GM19328 (cell line): ENCODE data around the gene MINDY3.
"Not testable (repeated sequence)": the region's sequence is repeated elsewhere in the genome, so short reads cannot be mapped to it uniquely, and the experiment has no call there.

ENCODE experiments used
- ATAC-seq: cut with Tn5 transposase; IDR thresholded peaks from one replicate; pipeline ENCODE4 v1.9.1; 2021; ENCODE audit warnings: mild to moderate bottlenecking, moderate library complexity; ENCODE audit not compliant: unreplicated experiment

Gene MINDY3

GRCh38 chr10:15859906-15860691, at the start of gene MINDY3:
Gene MINDY3 (minus strand): TSS chr10:15860507. CDS start chr10:15860299, 208 bp downstream.
- peak; percentile 95 for ATAC-seq

- ATAC-seq = no peak
Measured at GRCh38 chr10:15901889-15902288, 41.6 kb upstream of the MINDY3 start.

GRCh38 chr10:15898046-15898445, 37.7 kb upstream of the MINDY3 start:
- ATAC-seq = no peak

- no peak for ATAC-seq
Measured at GRCh38 chr10:15897287-15897686, 37.0 kb upstream of the MINDY3 start.

- no peak for ATAC-seq
Measured at GRCh38 chr10:15896654-15897053, 36.3 kb upstream of the MINDY3 start.

- no peak for ATAC-seq
Measured at GRCh38 chr10:15884447-15884846, 24.1 kb upstream of the MINDY3 start.

GRCh38 chr10:15881542-15881941, 21.2 kb upstream of the MINDY3 start:
- ATAC-seq = no peak

- no peak for ATAC-seq
Measured at GRCh38 chr10:15879663-15880062, 19.4 kb upstream of the MINDY3 start.

GRCh38 chr10:15879058-15879457, 18.8 kb upstream of the MINDY3 start:
- ATAC-seq = no peak

- no peak for ATAC-seq
Measured at GRCh38 chr10:15877836-15878576, 17.7 kb upstream of the MINDY3 start.

GRCh38 chr10:15876274-15876673, 16.0 kb upstream of the MINDY3 start:
- not testable (repeated sequence) for ATAC-seq

- ATAC-seq = not testable (repeated sequence)
Measured at GRCh38 chr10:15872645-15873044, 12.3 kb upstream of the MINDY3 start.

GRCh38 chr10:15871823-15872222, 11.5 kb upstream of the MINDY3 start:
- ATAC-seq = no peak

GRCh38 chr10:15869935-15870334, 9.6 kb upstream of the MINDY3 start:
- no peak for ATAC-seq

GRCh38 chr10:15868006-15868405, 7.7 kb upstream of the MINDY3 start:
- ATAC-seq = no peak

GRCh38 chr10:15865304-15865703, 5.0 kb upstream of the MINDY3 start:
- ATAC-seq = no peak

- no peak for ATAC-seq
Measured at GRCh38 chr10:15864419-15864818, 4.1 kb upstream of the MINDY3 start.

- no peak for ATAC-seq
Measured at GRCh38 chr10:15863733-15864132, 3.4 kb upstream of the MINDY3 start.

- ATAC-seq = no peak
Measured at GRCh38 chr10:15863323-15863722, 3.0 kb upstream of the MINDY3 start.

GRCh38 chr10:15860692-15861201, 440 bp upstream of the MINDY3 start:
- no peak for ATAC-seq

GRCh38 chr10:15859509-15859905, 800 bp downstream of the MINDY3 start:
- ATAC-seq = peak; percentile 54

GRCh38 chr10:15858861-15859281, 1.4 kb downstream of the MINDY3 start:
- no peak for ATAC-seq
